Bladder microvascular endothelial cell (primary cell): ENCODE results near the gene GOLPH3. TPM values are rescaled to one million over a fixed set of nuclear protein-coding genes. Genes with fewer than 3 reads are reported as not detected.

Source experiments
- total RNA-seq: library from RNA; depleted of rRNA; stranded (reverse); fragments of >200 nt; gene quantifications from 2 replicates; pipeline ENCODE4 v1.2.3, GENCODE V29; 2014

Gene GOLPH3
- 40.0 and 50.8 TPM in 2 replicates for total RNA-seq

DNA sequence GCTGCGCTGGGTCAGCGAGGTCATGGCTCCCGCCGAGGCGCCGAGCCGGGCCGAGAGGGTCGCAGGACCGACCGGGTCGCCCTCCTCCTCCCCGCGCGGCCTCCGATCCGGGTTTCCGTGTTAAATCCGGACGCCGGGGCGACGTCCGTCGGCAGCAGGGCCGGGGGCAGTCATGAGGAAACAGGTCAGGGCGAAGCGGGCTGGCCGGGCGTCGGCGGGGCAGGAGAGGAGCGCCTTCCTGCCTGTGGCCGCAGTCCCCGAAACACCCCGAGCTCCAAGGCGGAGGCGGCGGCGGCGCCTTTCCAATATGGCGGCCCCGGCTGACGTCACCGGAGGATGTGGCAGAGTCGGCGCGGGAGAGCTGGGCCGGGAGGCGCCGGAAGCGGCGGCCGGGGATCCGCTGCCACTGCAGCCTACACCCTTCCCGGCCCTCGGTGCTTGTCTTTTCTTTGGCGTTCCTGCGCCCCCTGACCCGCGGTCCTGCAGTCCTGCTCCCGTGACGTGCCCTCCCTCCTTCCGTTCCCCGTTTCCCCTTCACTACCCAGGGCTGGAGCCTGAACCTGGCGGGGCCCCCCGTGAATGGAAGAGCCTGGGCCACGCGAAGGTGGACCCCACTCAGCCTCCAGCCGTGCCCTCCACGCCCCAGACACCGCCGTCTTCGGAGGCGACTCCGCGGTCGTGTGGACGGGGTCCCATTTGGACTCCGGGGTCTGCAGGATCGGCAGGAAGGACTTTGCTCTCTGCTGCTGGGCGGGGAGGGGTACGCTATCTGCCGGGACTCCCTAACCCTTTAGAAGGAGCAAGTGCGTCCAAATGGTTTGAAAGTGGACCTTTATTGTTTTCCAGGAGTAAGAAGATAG lies at the start of gene GOLPH3:
TSS of gene GOLPH3 (minus strand) at position 309 of the 860 bp plus-strand sequence. CDS start at position 24, 285 bp downstream.

Other genes starting within 250 kb of the GOLPH3 start
- gene MTMR12, start 138.6 kb upstream of the GOLPH3 start, total RNA-seq: 26.7 and 58.5 TPM in 2 replicates